Keratinocyte (primary cell): Measurements from ENCODE around the gene SELENOP. TPM values are rescaled to one million over a fixed set of nuclear protein-coding genes. Genes with fewer than 3 reads are reported as not detected.

Experiments used
- DNase-seq: peaks from one replicate; pipeline ENCODE4 v3.0.0-alpha.2; 2011; ENCODE audit warnings: low read depth, missing footprints, low spot score
- FAIRE-seq: peaks from 2 replicates; lab custom pipeline; 2011; peaks lifted over from hg19 to GRCh38; lab: Jason Lieb, UNC
- H2AFZ ChIP-seq: 2 replicates; pipeline ENCODE4 v1.6.0; 2012; ENCODE audit warnings: low read length, control low read depth, inconsistent platforms; ENCODE audit not compliant: control insufficient read depth
- H3K27ac ChIP-seq: 2 replicates; pipeline ENCODE4 v1.5.1; 2011; ENCODE audit warnings: low read length; ENCODE audit not compliant: control insufficient read depth, insufficient read depth
- H3K27me3 ChIP-seq: 3 replicates; pipeline ENCODE4 v1.6.0; 2011; ENCODE audit warnings: low read length; ENCODE audit not compliant: control insufficient read depth, insufficient read depth; ENCODE audit errors: extremely low read depth
- H3K36me3 ChIP-seq, 2 experiments: 2 replicates in 1 of 2; 3 replicates in 1 of 2; pipeline ENCODE4 v1.5.1; 2011; ENCODE audit warnings: low read length in 2 of 2, mild to moderate bottlenecking in 1 of 2; ENCODE audit not compliant: control insufficient read depth in 2 of 2, insufficient read depth in 2 of 2; ENCODE audit errors: extremely low read depth in 1 of 2
- H3K4me1 ChIP-seq: 3 replicates; pipeline ENCODE4 v1.5.1; 2011; ENCODE audit warnings: low read length; ENCODE audit not compliant: control insufficient read depth, insufficient read depth; ENCODE audit errors: extremely low read depth
- H3K4me2 ChIP-seq: 3 replicates; pipeline ENCODE4 v1.6.0; 2011; ENCODE audit warnings: low read depth, low read length; ENCODE audit not compliant: control insufficient read depth, insufficient read depth; ENCODE audit errors: extremely low read depth
- H3K4me3 ChIP-seq, 3 experiments: fragments of 200-600 bp in 1 of 3; sonication (generic) in 1 of 3; 2 replicates in 2 of 3; 3 replicates in 1 of 3; pipeline ENCODE4 v1.5.1; 2011 to 2016; ENCODE audit warnings: low read length in 3 of 3, mild to moderate bottlenecking in 3 of 3, control low read depth in 2 of 3, inconsistent platforms in 1 of 3, low read depth in 1 of 3, mixed read lengths in 1 of 3, mixed run types in 1 of 3, moderate library complexity in 1 of 3; ENCODE audit not compliant: control insufficient read depth in 2 of 3, insufficient read depth in 2 of 3; ENCODE audit errors: extremely low read depth in 1 of 3
- H3K79me2 ChIP-seq: 2 replicates; pipeline ENCODE4 v1.6.0; 2012; ENCODE audit warnings: low read length; ENCODE audit not compliant: control insufficient read depth, insufficient read depth
- H3K9ac ChIP-seq: 3 replicates; pipeline ENCODE4 v1.6.0; 2011; ENCODE audit warnings: low read length; ENCODE audit not compliant: control insufficient read depth, insufficient read depth; ENCODE audit errors: extremely low read depth
- H3K9me1 ChIP-seq: 3 replicates; pipeline ENCODE4 v1.6.0; 2011; ENCODE audit warnings: low read length; ENCODE audit not compliant: control insufficient read depth, insufficient read depth; ENCODE audit errors: extremely low read depth
- H3K9me3 ChIP-seq: 2 replicates; pipeline ENCODE4 v1.5.1; 2012; ENCODE audit warnings: low read depth, low read length; ENCODE audit not compliant: control insufficient read depth
- H4K20me1 ChIP-seq: 3 replicates; pipeline ENCODE4 v1.6.0; 2011; ENCODE audit warnings: low read length; ENCODE audit not compliant: control insufficient read depth, insufficient read depth; ENCODE audit errors: extremely low read depth
- CTCF ChIP-seq, 3 experiments: IDR thresholded peaks in 1 of 3; conservative IDR thresholded peaks in 1 of 3; optimal IDR thresholded peaks in 1 of 3; 2 replicates in 2 of 3; 3 replicates in 1 of 3; pipeline versions ENCODE3 to v1.5.1; 2011; ENCODE audit warnings: low read length in 3 of 3, mild to moderate bottlenecking in 3 of 3, moderate library complexity in 2 of 3, control low read depth in 1 of 3, inconsistent platforms in 1 of 3; ENCODE audit not compliant: insufficient read depth in 2 of 3; ENCODE audit errors: extremely low read depth in 1 of 3
- EZH2 ChIP-seq: IDR thresholded peaks from one replicate; pipeline ENCODE4 v1.6.1; 2012; ENCODE audit warnings: inconsistent platforms, mild to moderate bottlenecking, low read length, moderate library complexity
- dilution Hi-C: fragments of 300-500 bp; cut with MboI; formaldehyde crosslinking; loops from one replicate; pipeline ENCODE4 v1.7.0; 2020; ENCODE audit warnings: low sequenced_read_pairs; ENCODE audit not compliant: extremely low pct_ligation_motif_present
- polyA plus RNA-seq, 5 experiments: library from polyadenylated mRNA; depleted of rRNA in 3 of 5; stranded (reverse) in 3 of 5; stranded (forward) in 1 of 5; unstranded in 1 of 5; fragments of >200 nt; gene quantifications; 1 replicate in 1 of 5; 2 replicates in 3 of 5; 3 replicates in 1 of 5; pipeline versions ENCODE4 v1.2.1 to v1.2.3, GENCODE V29; 2011 to 2012; ENCODE audit warnings: missing spikeins in 2 of 5, low read depth in 1 of 5, low replicate concordance in 1 of 5

The SELENOP gene
- polyA plus RNA-seq, 1 donor (not counting 4 experiments of a cell fraction or from before 2014, with no cell fraction given), result 10.4 TPM

DNA sequence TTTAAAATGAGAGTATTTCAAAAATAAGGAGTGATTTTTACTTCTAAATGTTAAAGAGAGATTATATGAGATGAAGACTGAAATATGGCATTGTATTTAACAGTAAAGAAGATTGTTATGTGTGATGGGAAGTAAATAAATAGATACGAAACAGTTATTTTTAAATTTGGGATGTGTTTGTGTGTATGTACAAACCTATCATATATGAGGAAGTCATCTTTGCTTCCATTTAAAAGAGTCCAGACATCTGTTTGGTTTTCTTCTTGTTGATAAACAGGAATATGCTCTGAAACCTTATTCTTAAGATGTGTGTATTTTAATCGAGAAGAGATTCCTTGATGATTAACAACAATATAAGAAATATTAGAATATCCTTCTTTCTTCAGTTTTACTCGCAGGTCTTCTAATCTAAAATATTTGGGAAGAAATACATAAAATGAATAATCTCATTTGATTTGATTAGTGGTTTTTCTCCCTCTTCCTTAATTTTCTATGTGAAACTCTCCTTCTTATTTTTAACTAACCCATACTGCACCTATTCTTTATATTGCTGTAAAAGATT lies 4.9 kb downstream of the SELENOP start:
- H3K79me2 ChIP-seq, result no peaks in the 10 kb centered on the region
- TF ChIP-seq CTCF (optimal IDR thresholded peaks at IDR 0.05 in 1 of 3, IDR thresholded peaks at IDR 0.05 in 1 of 3, conservative IDR thresholded peaks at IDR 0.05 in 1 of 3; ENCODE audit: extremely low read depth in 1 of 3, insufficient read depth in 2 of 3, low read length in 3 of 3) (no peak), EZH2 (no peak)
- no peaks in the 10 kb centered on the region for H3K4me1 ChIP-seq
- H3K4me3 ChIP-seq, result no peak overlapping the region
- DNase-seq (no peak), FAIRE-seq (no peak)
- H3K9me1 ChIP-seq, result no peaks in the 10 kb centered on the region
- no peaks in the 10 kb centered on the region for H4K20me1 ChIP-seq
- no peaks in the 10 kb centered on the region for H3K36me3 ChIP-seq
- no peak overlapping the region for H2AFZ ChIP-seq
- no peak overlapping the region for H3K4me2 ChIP-seq
- no peaks in the 10 kb centered on the region for H3K27me3 ChIP-seq
- no peak overlapping the region for H3K9ac ChIP-seq
- no peak overlapping the region for H3K27ac ChIP-seq
- dilution Hi-C loops, result no loop called here
- no peaks in the 10 kb centered on the region for H3K9me3 ChIP-seq

DNA sequence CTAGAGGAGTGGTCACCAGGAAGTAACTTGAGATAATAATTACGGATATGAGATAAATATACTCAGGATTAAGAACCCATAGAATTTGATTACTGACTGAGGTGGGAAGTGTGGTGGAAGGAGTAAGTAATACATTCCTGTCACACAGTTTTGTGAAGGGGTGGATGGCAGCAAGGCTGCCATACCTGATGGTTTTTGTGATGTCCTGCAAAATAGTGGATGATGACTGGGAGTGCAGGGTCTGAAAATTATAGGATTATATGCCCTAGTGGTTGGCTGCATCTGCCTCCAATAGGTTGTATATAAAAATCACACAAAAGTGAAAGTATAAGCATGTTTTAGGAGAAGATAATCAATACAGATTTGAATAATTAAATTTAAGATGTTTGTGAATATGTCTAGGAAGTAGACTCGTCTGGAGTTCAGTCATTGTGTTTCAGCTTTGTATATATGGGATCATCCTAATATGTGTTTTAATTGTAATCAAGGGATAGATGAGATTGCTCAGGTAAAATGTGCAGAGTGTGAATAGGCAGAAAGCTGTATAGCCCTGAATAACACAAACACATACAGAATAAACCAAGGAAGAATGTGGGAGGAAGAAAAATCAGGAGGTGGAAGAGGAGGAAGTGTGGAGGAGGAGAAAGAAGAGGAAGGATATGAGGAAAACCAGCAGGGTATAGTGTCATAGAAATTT lies 5.5 kb downstream of the SELENOP start:
- Histone ChIP-seq H3K4me1 (no peaks in the 10 kb centered on the region), H2AFZ (no peak overlapping the region), H3K36me3 (no peaks in the 10 kb centered on the region), H3K4me2 (no peak overlapping the region), H3K9ac (no peak overlapping the region), H3K27me3 (no peaks in the 10 kb centered on the region), H3K79me2 (no peaks in the 10 kb centered on the region), H3K27ac (no peak overlapping the region), H3K4me3 (no peak overlapping the region), H3K9me3 (no peaks in the 10 kb centered on the region), H4K20me1 (no peaks in the 10 kb centered on the region), H3K9me1 (no peaks in the 10 kb centered on the region)
- FAIRE-seq, result no peak
- dilution Hi-C loops, result no loop called here
- TF ChIP-seq EZH2, result no peak
- no peak for TF ChIP-seq CTCF (optimal IDR thresholded peaks at IDR 0.05 in 1 of 3, IDR thresholded peaks at IDR 0.05 in 1 of 3, conservative IDR thresholded peaks at IDR 0.05 in 1 of 3; ENCODE audit: extremely low read depth in 1 of 3, insufficient read depth in 2 of 3, low read length in 3 of 3)
- no peak for DNase-seq
